Endodermal cell (in vitro differentiated cells): ENCODE data around the gene CBL. TPM values are rescaled to one million over a fixed set of nuclear protein-coding genes. Genes with fewer than 3 reads are reported as not detected.
A peak's percentile ranks its signal among the peaks of the same experiment; 100 is the strongest.

Experiments used
- DNase-seq: peaks from one replicate; pipeline ENCODE4 v3.0.0-alpha.2; 2017
- H3K27ac ChIP-seq: 2 replicates; pipeline ENCODE4 v1.5.1; 2013; ENCODE audit warnings: mild to moderate bottlenecking, low read depth, low read length, moderate library complexity
- H3K27me3 ChIP-seq: 2 replicates; pipeline ENCODE4 v1.6.1; 2013; ENCODE audit warnings: mild to moderate bottlenecking, low read length, moderate library complexity; ENCODE audit not compliant: insufficient read depth, control insufficient read depth, poor library complexity, severe bottlenecking
- H3K36me3 ChIP-seq: 2 replicates; pipeline ENCODE4 v1.7.0; 2013; ENCODE audit warnings: mild to moderate bottlenecking, low read length, moderate library complexity; ENCODE audit not compliant: control insufficient read depth, insufficient read depth
- H3K4me1 ChIP-seq: one replicate; pipeline ENCODE4 v1.7.0; 2013; ENCODE audit warnings: low read length; ENCODE audit not compliant: control insufficient read depth, insufficient read depth
- H3K4me3 ChIP-seq: 2 replicates; pipeline ENCODE4 v1.5.1; 2013; ENCODE audit warnings: mild to moderate bottlenecking, low read length, moderate library complexity
- H3K9ac ChIP-seq: 2 replicates; pipeline ENCODE4 v1.6.1; 2013; ENCODE audit warnings: mild to moderate bottlenecking, low read length, moderate library complexity; ENCODE audit not compliant: poor library complexity, severe bottlenecking; ENCODE audit errors: extremely low read depth
- H3K9me3 ChIP-seq: 2 replicates; pipeline ENCODE4 v1.6.1; 2013; ENCODE audit warnings: mild to moderate bottlenecking, low read length, moderate library complexity; ENCODE audit not compliant: control insufficient read depth
- H3K27ac Mint-ChIP-seq: 2 replicates; pipeline ENCODE4 v1.8.0; 2020; ENCODE audit warnings: mixed read lengths
- H3K27me3 Mint-ChIP-seq: 2 replicates; pipeline ENCODE4 v1.8.0; 2021; ENCODE audit warnings: mild to moderate bottlenecking, mixed read lengths; ENCODE audit not compliant: insufficient read depth
- H3K36me3 Mint-ChIP-seq: 2 replicates; pipeline ENCODE4 v1.8.0; 2020; ENCODE audit warnings: low read depth, mixed read lengths
- H3K4me1 Mint-ChIP-seq: 2 replicates; pipeline ENCODE4 v1.8.0; 2020; ENCODE audit warnings: mixed read lengths
- H3K4me3 Mint-ChIP-seq: 2 replicates; pipeline ENCODE4 v1.8.0; 2020; ENCODE audit warnings: mild to moderate bottlenecking, moderate library complexity, mixed read lengths
- H3K9me3 Mint-ChIP-seq: 2 replicates; pipeline ENCODE4 v1.8.0; 2020; ENCODE audit warnings: mild to moderate bottlenecking, mixed read lengths
- CTCF ChIP-seq: fragments of 200-600 bp; sonication (generic); conservative IDR thresholded peaks from 2 replicates; pipeline ENCODE4 v1.5.0; 2021; ENCODE audit warnings: antibody characterized with exemption, mild to moderate bottlenecking
- WGBS, 2 experiments: methylation state at CpG; one replicate each; pipeline versions ENCODE4 v1.1.5 to v1.1.7; 2013; ENCODE audit warnings: missing lambda C conversion rate in 2 of 2, mixed read lengths in 1 of 2; ENCODE audit not compliant: insufficient coverage in 1 of 2, insufficient read length in 1 of 2; 5-methylcytosine and 5-hydroxymethylcytosine counted together
- total RNA-seq, 2 donors: library from RNA; stranded (reverse); fragmentation: NEBNext Ultra II Directional in 1 of 2; extraction: Animal tissue kit (Norgen Biotek cat#: 25700) in 1 of 2; gene quantifications; 2 replicates in 1 of 2; 3 replicates in 1 of 2; pipeline ENCODE4 v1.2.1, GENCODE V29; 2021

Gene CBL
- total RNA-seq, 2 donors from 2014 or later, result 40.3 to 52.7 TPM

GRCh38 chr11:119295178-119295577 is 89.0 kb downstream of the CBL start:
- no peak for DNase-seq
- H3K4me3 ChIP-seq, result no peak overlapping the region
- H3K27me3 Mint-ChIP-seq, result no peaks in the 10 kb centered on the region
- H3K4me1 Mint-ChIP-seq, result no peaks in the 10 kb centered on the region
- peaks cover 10% of the 10 kb centered on the region for H3K9me3 ChIP-seq
- no peak overlapping the region for H3K9ac ChIP-seq
- H3K36me3 ChIP-seq, result peaks cover 68% of the 10 kb centered on the region
- H3K27me3 ChIP-seq, result no peaks in the 10 kb centered on the region
- 86 to 87% methylated on average over 1 to 3 of the region's 3 CpGs for WGBS, 2 experiments
- H3K4me1 ChIP-seq, result no peaks in the 10 kb centered on the region
- TF ChIP-seq CTCF, result peak; percentile 30
- H3K36me3 Mint-ChIP-seq, result peaks cover 63% of the 10 kb centered on the region
- H3K4me3 Mint-ChIP-seq, result no peak overlapping the region
- H3K9me3 Mint-ChIP-seq, result peaks cover 6% of the 10 kb centered on the region
- no peak overlapping the region for H3K27ac Mint-ChIP-seq
- no peak overlapping the region for H3K27ac ChIP-seq

GRCh38 chr11:119297938-119298337 is 91.8 kb downstream of the CBL start:
- no peak overlapping the region for H3K27ac Mint-ChIP-seq
- peaks cover 83% of the 10 kb centered on the region for H3K36me3 ChIP-seq
- no peaks in the 10 kb centered on the region for H3K4me1 ChIP-seq
- 93 to 100% methylated on average over 1 to 3 of the region's 3 CpGs for WGBS, 2 experiments
- no peak for TF ChIP-seq CTCF
- no peaks in the 10 kb centered on the region for H3K27me3 Mint-ChIP-seq
- H3K9me3 ChIP-seq, result no peaks in the 10 kb centered on the region
- no peaks in the 10 kb centered on the region for H3K27me3 ChIP-seq
- no peak overlapping the region for H3K4me3 Mint-ChIP-seq
- no peak for DNase-seq
- no peaks in the 10 kb centered on the region for H3K4me1 Mint-ChIP-seq
- H3K36me3 Mint-ChIP-seq, result peaks cover 66% of the 10 kb centered on the region
- no peak overlapping the region for H3K4me3 ChIP-seq
- H3K27ac ChIP-seq, result no peak overlapping the region
- no peak overlapping the region for H3K9ac ChIP-seq
- no peaks in the 10 kb centered on the region for H3K9me3 Mint-ChIP-seq

DNA sequence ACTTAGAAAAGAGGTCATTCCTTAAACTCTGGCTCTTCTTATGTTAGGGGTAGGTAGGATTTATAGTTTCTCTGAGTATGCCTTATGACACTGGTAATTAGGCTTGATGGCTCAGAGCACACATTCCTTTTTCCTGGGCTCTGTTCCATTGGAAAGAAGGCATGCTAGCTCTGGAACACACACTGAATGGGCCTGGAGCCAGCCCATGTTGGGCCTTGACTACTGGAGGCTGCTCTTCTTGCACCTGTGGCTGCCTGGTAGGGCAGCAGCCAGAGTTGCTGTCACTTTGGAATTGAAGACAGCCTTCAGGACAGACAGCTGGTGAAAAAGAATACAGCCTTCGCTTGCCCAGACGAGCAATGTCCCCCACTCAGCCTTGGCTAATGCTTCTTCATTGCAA is 92.6 kb downstream of the CBL start:
- H3K27me3 ChIP-seq, result no peaks in the 10 kb centered on the region
- H3K36me3 ChIP-seq, result peaks cover 86% of the 10 kb centered on the region
- no peak for DNase-seq
- Mint-ChIP-seq H3K27me3 (no peaks in the 10 kb centered on the region), H3K4me3 (no peak overlapping the region), H3K9me3 (no peaks in the 10 kb centered on the region), H3K36me3 (peaks cover 67% of the 10 kb centered on the region), H3K27ac (no peak overlapping the region), H3K4me1 (no peaks in the 10 kb centered on the region)
- no peak for TF ChIP-seq CTCF
- no peak overlapping the region for H3K27ac ChIP-seq
- H3K9me3 ChIP-seq, result no peaks in the 10 kb centered on the region
- H3K4me1 ChIP-seq, result no peaks in the 10 kb centered on the region
- H3K4me3 ChIP-seq, result no peak overlapping the region
- H3K9ac ChIP-seq, result no peak overlapping the region
- 82 to 100% methylated on average over 2 of the region's 2 CpGs for WGBS, 2 experiments
